RKO (cell line): ENCODE measurements around the gene PNPO.
"Not testable (repeated sequence)": the region's sequence is repeated elsewhere in the genome, so short reads cannot be mapped to it uniquely, and the experiment has no call there.

Experiments
- DNase-seq: peaks from one replicate; pipeline ENCODE4 v3.0.0-alpha.2; 2016; ENCODE audit warnings: low spot score

PNPO gene

DNA sequence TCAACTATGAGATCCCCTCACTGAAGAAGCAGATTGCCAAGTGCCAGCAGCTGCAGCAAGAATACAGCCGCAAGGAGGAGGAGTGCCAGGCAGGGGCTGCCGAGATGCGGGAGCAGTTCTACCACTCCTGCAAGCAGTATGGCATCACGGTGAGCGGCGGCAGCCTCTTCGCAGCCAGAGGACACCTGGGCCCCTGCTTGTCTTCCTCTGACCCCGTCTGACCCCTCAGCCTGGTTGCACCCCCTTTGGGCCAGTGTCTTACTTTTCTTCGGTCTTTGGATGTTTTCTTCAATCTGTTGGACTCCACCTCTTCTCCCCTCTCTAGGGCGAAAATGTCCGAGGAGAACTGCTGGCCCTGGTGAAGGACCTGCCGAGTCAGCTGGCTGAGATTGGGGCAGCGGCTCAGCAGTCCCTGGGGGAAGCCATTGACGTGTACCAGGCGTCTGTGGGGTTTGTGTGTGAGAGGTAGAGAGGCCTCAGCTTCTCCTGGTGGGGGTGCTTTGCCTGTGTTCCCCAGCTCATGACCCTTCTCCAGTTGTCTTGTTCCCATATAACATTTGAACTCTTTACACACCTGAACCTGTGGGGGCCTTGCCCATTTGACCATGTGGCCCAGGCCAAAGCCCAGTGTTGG lies 33.9 kb downstream of the PNPO start:
- DNase-seq: no peak

DNA sequence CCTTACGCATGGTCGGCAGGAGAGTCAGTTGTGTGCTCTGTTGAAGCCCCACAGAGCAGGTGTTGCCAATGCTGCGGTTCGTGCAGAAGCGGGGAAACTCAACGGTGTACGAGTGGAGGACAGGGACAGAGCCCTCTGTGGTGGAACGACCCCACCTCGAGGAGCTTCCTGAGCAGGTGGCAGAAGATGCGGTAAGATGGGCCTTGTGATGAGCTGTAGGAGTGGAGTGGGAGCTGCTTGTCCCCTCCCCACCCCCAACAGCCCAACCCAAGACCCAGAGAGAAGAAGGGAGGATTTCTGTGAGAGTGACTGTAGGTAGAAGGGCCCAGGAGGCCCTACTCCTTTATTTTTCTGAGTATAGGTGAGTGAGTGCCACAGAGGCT lies 34.4 kb downstream of the PNPO start:
- no peak for DNase-seq

DNA sequence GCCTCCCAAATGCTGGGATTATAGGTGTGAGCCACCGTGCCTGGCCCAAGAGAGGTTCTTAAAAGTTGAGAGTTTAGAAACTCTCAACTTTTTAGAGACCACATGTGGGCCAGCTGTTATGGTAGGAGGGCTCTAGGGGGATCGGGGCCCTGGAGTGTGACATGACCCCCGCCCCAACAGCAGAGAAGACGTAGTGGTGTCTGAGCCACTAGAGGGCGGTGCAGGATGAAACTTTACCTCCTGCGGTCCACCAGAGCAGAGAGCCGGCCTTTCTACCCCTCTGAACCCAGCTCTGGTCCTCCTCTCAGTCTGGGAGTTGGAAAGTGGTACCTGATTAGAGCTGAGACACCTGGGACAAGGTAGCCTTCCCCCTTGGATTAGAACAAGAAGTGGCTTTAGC lies 37.0 kb downstream of the PNPO start:
- DNase-seq: peak; percentile 37

DNA sequence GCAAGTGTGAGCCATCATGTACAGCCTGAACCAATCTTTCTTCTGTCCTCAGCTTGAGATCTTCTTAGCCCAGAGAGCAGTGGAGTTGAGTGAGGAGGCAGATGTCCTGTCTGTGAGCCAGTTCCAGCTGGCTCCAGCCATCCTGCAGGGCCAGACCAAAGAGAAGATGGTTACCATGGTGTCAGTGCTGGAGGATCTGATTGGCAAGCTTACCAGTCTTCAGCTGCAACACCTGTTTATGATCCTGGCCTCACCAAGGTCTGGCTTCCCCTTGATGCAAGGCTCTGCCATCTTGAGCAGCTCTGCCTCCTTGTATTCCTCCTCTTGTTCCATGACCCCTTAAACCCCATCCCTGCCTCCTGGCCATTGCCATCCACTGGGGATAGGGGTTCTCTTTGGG lies 39.2 kb downstream of the PNPO start:
- DNase-seq: no peak

GRCh38 chr17:47981462-47981861 lies 40.1 kb downstream of the PNPO start:
- DNase-seq: no peak

DNA sequence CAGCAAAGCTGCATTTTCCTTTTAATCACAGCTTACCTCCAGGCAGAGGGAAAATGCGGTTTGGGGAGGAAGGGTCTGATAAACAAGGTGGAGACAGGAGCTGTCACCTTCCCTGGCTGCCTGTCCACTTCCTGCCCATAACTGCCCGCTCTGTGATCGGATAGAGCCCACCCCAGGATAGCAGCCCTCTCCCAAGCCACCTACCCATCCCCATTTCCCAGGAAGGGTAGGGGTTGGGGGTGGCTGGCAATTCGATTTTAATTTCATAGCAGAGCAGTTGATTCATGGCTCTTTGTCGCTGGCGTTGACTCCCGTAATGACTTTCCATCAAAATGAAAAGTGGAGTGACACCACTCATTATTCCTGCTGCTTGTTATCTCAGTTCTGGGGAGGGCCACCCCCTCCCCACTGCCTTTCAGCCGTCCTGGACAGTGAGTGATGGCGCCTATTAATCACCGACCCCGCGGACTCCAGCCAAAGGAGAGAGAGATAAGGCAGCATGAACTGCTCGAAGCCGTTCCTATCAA lies 40.8 kb downstream of the PNPO start:
- no peak for DNase-seq

GRCh38 chr17:47982645-47983390 lies 41.4 kb downstream of the PNPO start:
- DNase-seq: no peak

DNA sequence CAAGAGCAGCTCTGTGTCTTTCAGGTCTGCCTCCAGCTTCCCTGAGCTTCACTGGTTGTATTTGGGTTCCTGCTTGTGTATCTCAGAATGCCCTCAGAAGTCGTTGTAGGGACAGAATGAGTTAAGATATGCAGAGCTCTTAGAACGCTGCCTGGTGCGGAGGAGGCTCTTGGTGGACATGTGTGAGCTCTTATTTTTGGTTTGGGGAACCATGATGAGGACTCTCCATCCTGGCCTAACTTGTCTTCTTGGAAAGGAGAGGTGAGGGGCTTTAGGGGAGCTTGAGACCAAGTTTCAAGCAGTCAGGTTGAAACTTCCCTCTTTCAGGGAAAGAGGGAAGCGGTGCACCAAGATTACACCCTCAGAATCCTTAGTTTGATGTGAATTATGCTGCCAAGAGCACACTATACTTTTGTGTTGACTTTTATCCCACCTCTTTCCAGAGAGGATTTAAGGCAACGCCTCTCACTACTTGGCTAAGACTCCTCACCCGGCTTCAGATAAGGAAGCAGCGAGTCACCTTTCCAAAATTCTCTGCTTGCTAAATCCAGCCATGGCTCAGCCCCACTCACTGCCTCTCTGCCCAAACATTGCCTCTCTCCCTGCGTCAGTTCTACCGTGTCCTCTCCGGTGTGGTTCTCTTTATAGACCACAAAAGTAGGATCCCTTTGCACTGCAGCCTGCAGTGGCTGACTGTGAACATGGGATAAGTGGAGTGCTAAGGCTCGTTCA lies 42.3 kb downstream of the PNPO start:
- DNase-seq: no peak

- DNase-seq: no peak
These were observed 45.1 kb downstream of the PNPO start for GRCh38 chr17:47986520-47986919.

GRCh38 chr17:47987240-47987835 lies 46.0 kb downstream of the PNPO start:
- DNase-seq: no peak

DNA sequence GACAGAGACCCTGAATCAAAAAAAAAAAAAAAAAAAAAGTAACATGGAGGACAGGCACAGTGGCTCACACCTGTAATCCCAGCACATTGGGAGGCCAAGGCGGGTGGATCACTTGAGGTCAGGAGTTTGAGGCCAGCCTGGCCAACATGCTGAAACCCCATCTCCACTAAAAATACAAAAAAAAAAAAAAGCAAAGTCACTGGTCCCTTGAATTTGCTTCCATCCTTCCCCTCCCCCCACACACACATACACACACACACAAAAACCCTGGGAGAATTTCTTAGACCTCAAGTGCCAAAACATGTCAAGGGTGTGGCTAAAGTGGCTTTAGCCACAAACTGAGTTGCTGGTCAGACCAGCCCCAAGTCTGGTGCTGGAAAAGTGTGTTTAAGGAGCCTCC lies 47.1 kb downstream of the PNPO start:
- not testable (repeated sequence) for DNase-seq

DNA sequence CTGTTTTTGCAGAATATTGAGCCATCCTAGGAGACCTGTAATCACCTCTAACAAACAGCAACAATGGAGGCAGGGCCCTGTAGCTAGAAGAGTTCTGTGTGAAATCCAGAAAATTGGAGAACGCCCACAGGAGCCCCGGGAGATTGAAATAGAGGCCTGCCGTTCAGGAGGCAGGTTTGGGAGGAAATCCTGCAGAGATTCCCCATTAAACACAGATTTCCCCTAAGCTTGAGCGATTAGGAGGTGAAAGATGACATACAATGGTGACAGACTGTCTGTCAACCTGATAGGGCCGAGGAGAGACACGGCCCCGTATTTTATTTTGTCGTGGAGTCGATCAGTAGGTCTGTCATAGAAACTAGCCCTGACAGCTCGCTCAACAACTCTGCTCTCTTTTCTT lies 47.8 kb downstream of the PNPO start:
- DNase-seq: no peak

- DNase-seq: no peak
These were observed 48.3 kb downstream of the PNPO start for GRCh38 chr17:47989700-47990099.

DNA sequence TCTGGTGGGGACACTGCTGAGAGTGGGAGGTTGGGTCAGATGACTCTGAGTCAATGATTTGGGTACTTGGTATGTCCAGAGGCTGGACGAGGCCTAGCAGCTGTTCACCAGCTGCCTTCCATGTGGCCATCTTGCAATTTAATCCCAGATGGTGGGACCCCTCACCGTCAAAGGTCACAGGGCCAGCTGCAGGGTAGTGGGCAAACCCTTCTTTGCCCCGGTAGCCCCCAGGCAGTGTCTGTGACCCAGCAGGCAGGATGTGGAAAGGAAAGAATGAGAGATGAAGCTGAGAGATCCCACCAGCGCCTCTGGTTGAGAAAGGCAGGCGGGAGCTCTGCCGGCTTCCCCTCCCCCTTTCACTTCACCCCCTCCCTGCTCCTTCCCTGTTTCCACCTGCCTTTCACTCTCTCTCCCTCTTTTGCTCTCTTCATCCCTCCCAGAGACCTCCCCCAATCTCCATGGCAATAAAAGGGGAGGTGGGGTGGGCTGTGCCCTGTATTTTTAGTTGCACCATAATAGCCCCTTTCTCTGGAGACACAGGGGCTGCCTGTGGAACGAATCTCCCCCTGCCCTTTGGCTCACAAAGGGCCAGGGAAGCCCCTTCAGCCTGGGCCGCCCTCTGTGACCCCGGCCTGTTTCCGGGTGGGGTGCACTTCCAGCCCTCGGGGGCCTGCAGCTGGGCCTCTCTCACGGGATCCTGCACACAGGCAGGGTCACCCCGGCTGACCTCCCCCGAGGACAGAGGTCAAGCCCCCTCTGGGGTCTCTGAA lies 49.8 kb downstream of the PNPO start:
- no peak for DNase-seq

DNA sequence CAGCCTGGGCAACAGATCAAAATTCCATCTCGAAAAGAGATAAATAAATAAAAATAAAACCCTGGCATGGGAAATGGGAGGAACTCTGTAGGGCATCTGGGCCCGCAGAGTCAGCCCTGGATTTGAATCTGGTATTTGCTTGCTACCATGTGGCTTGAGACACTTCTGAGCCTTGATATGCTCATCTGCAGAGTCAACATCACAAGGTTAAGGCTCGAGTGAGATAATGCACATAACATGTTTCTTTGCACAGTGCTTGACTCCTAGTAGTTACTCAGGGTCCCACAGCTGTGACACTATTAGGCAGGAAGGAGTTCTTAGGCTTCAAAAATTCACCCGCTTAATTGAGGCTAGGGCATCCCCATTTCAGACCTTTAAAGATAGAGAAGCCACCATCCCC lies 50.8 kb downstream of the PNPO start:
- no peak for DNase-seq

- DNase-seq: no peak
These were observed 51.7 kb downstream of the PNPO start for GRCh38 chr17:47993031-47993564.

DNA sequence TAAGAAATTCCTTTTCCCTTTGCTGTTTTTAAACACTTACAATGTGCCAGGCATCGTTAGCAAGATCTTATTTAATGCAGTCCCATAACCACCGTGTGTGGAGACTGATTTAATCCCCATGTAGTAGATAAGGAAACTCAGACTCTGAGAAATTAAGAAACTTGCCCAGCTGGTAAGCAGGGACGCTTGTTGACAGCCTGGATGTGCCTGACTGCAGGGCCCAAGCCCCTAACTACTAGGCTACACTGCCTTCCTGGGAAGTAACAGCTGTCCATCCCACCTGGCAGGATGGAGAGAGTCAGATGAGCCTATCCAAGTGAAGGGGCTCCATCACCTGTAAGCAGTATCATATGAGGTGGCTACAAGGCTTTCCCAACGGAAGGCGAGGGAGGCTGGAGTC lies 52.6 kb downstream of the PNPO start:
- no peak for DNase-seq

GRCh38 chr17:47994724-47995123 lies 53.4 kb downstream of the PNPO start:
- DNase-seq: no peak

- DNase-seq: no peak
These were observed 54.0 kb downstream of the PNPO start for GRCh38 chr17:47995241-47995935.

- DNase-seq: no peak
These were observed 54.8 kb downstream of the PNPO start for GRCh38 chr17:47996201-47996600.

- DNase-seq: no peak
These were observed 56.2 kb downstream of the PNPO start for GRCh38 chr17:47997586-47997985.
